GM18502 (cell line): Measurements from ENCODE around the gene PEPD.

ENCODE experiments used
- ATAC-seq: cut with Tn5 transposase; IDR thresholded peaks from one replicate; pipeline ENCODE4 v1.9.1; 2021; ENCODE audit warnings: mild to moderate bottlenecking; ENCODE audit not compliant: unreplicated experiment, poor library complexity

PEPD gene

DNA sequence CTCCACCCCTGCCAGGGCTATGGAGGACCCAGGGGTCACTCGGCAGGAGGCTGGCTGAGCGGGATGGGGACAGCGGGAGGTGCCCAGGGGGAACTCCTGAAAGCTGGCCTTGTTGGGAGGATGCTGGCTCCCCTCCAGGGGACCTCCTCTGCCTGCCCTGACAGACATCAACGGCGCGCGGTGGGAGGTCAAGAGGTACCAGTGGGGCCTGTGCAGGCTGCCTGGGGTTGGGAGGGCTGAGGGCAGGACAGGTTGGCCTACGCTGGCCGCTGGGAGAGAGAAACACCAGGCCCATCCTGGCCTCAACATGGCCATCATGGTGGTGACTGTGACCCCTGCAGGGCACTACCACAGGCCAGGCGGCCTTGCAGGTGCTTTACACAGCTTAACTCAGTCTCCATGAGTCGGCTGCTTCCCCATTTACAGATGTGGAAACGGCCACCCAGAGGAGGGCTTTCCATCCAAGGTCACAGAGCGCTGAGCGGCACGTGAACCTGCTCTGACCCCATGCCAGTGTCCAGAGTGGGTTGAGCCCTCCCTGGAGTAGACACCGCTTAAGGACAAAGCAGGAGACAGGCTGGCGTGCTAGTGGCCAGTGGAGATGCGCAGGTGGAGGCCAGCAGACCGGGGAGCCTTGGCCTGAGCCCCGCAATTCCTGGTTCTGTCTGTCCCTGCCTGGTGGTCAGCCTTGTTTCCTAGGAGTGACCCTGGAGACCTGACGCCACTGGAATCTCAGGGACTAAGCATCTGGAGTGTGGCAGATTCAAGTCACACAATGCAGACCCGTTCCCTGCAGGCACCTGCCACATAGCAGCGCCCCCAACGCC lies 120.5 kb downstream of the PEPD start:
- ATAC-seq = no peak

DNA sequence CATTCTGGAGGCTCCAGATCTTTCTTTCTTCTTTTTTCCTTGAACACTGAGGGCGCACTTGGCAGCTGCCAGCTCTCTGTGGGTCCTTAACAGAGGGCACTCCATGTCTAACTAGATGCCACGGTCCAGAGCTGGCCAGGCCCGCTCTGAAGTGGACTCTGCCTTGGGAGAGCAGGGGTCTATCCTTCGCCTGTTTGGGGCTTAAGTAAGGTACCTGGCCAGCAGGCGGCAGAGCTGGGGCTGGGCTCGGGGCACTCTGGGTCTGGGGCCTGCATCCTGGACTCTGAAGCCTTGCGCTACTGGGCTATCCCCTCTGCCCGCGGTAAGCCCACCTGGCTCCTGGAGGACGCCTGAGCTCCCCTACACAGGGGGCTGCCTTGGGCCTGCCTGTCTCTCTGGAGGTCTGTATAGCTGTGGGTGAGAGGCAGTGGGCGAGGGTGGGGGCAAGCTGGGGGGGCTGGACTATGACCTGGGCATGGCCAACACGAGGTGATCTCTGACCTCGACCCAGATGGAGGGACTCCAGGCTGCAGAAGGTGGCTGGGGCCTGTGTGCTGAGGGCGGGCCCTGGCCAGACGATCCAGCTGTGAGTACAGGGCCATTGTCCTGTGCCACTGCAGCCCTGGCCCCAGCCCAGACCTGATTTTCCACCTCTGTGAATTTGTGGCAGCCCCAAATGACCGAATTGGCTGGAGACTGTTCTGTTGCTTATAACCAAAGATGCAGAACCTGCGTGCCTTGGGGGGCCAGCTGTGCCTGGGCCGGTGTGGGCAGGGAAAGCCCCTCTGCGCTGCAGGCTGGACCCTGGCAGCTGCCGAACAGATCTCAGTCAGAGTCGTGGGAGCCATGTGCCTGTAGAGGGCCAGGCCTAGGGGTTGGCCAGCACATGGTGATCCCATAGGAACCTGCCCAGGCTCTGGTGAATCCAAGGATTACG lies 121.6 kb downstream of the PEPD start:
- no peak for ATAC-seq

DNA sequence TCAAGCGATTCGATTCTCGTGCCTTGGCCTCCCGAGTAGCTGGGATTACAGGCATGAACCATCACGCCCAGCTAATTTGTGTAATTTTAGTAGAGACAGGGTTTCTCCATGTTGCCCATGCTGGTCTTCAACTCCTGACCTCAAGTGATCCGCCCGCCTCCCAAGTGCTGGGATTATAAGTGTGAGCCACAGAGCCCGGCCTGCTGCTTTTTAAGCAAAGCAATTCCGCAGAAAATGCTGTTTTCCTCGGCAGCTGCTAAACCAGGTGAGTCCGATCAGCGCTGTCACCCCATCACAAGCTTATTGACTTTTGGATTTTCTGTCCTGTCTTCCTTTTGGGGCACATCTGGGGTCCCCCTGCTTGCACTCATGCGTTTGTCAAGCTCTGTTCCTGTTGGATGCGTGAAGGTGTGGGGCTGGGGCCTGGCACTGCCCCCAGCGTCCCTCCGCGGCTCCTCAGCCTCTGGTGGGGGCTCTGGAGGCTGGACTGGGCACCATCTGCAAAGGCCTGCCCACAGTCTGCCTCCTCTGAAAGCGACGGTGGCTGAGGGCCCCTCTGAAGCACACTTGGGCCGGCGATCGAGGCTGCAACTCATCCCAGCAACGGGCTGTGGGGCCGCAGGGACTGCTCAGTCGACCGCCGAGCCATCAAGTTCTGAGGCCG lies 122.4 kb downstream of the PEPD start:
- no peak for ATAC-seq

DNA sequence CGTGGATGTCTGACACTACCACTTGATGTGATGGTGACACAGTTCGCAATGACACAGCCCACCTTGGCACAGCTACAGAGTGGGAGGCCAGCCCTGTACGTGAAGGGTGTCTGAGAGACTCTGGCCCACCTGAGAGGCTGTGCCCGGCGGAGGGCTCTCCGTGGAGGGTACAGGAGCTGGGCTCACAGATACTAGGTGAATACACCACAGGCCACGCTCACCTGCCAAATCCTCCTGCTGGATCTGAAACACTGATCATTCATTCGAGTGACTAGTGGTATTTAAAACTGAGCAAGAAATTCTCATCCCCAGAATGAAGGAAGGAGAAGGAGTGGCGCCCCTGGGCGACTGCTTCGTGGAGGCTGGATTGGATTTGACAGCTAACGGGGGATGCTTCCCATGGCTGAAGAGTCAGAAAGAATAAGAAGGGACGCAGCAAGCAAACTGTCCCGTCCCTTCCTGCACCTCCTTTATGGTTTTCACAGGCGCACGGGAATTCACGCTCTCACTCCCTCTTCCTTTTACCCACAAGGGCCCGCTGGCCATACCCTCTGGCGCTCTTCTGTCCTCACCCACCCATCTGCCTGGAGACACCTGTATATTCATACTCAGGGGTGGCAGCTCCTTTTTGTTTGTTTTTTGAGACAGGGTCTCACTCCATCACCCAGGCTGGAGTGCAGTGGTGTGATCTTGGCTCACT lies 123.1 kb downstream of the PEPD start:
- ATAC-seq = no peak

GRCh38 chr19:33397536-33398360 lies 123.8 kb downstream of the PEPD start:
- no peak for ATAC-seq

DNA sequence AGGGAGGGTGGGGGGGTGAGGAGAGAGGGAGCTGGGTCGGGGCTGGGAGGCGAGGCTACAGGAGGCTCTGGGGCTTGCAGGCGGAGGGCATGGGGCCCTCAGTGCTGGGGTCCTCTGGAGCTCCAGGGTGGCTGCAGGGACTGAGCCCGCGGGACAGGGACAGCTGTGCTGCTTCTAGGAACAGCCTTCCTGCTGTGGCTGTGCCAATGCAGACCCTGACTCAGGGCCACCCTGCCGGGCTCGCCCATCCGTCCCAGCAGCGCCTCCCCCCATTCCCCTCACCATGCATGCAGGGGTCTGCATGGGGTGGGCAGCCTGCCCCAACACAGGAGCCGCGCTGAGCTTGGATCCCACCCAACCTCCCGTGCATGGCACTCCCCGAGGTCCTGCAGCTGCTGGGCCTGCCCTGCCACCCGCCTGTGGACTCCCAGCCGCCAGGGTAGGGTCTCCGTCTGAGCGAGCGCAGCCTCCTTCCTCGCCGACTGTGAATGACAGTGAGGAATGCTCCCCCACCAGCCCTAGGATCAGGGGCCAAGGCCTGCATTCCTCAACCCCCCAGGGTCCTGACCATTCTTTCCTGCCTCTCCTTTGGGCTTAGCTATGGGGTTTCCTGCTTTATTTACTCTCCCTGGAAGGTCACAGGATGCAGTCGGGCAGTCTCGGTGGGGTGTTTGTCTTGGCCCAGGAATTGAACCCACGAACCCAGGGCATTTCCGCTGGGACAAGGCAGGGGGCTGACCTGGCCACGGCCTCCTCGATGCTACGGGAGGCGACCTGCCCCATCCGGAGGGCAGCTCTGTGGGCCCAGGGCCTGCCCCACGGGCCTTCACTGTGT lies 124.7 kb downstream of the PEPD start:
- no peak for ATAC-seq

DNA sequence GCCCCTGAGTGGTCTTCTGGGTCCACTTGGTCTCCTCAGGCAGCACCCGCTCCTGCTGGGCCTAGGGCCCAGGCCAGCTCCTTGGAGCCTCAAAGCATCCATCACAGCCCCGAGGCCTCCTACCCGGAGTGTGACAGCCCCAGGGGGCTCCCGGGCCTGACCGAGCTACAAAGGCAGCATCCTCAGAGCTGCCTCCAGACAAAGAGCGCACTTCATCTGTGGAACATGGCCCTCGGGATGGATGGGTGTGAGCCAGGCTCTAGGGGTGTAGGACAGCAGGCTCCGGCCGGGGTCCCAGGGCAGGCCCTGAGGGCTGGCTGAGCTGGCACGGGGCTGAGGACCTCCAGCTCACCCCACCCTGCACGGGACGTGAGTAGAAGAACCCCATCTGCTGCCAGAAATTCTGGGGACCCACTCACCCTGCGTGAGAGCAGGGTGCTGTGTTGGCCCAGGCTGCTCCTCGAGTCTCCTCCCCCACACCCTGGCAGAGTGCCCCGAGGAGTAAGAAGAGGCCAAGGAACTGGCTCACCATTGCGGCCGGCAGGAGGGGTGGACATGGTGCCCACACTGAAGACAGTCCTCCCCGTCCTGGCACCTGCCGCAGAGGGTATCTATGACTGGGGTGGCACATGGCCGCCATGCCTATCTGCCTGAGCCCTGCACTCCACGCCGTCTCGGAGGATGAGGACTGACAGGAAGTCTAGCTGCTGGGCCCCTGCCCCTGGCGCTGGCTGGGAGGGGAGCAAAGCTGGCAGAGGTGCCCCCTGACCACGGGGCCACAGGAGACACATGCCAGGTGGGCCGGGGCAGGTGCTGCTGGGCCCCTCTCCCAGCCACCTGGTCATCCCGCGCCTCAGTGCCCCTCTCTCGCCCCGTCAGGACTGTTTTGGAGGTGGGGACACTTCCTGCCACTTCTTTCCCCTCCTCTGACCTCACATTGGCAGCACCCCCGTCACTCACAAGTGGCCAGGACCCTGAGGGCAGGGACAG lies 125.7 kb downstream of the PEPD start:
- no peak for ATAC-seq

GRCh38 chr19:33394723-33395560 lies 126.6 kb downstream of the PEPD start:
- no peak for ATAC-seq

DNA sequence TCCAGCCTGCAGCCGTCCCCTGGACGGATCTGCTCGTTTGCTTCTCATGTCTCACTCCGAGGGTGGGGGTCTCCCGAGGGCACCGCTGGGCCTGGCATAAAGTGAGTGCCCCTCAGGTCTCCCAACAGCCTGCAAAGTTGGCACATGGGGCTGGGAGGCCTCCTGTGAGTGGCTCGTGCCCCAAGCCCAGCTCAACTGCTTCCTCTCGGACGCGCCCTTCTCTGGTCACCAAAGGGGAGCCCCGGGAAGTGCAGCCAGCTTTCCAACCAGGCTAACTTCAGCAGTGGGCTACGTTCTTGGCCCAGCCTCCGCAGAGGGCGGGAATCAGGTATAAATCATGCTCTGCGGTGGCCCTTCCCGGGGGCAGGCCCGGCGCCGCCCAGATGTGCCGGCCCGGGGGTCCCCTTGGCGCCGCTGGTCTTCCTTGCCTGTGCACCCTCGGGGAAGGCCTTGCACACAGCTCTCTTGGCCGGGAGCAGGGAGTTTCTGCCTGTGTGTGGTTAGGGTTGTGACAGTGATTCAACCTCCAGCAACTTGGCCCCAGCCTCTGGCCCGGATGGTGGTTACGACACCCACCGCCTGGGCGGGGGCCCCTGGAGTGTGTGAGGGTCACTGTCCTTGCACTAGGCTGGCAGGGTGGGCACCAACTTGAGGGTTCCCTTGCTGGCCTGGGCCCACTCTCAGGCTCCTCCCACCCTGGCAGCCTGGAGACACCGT lies 127.4 kb downstream of the PEPD start:
- ATAC-seq = no peak

GRCh38 chr19:33393286-33394005 lies 128.1 kb downstream of the PEPD start:
- ATAC-seq = no peak

DNA sequence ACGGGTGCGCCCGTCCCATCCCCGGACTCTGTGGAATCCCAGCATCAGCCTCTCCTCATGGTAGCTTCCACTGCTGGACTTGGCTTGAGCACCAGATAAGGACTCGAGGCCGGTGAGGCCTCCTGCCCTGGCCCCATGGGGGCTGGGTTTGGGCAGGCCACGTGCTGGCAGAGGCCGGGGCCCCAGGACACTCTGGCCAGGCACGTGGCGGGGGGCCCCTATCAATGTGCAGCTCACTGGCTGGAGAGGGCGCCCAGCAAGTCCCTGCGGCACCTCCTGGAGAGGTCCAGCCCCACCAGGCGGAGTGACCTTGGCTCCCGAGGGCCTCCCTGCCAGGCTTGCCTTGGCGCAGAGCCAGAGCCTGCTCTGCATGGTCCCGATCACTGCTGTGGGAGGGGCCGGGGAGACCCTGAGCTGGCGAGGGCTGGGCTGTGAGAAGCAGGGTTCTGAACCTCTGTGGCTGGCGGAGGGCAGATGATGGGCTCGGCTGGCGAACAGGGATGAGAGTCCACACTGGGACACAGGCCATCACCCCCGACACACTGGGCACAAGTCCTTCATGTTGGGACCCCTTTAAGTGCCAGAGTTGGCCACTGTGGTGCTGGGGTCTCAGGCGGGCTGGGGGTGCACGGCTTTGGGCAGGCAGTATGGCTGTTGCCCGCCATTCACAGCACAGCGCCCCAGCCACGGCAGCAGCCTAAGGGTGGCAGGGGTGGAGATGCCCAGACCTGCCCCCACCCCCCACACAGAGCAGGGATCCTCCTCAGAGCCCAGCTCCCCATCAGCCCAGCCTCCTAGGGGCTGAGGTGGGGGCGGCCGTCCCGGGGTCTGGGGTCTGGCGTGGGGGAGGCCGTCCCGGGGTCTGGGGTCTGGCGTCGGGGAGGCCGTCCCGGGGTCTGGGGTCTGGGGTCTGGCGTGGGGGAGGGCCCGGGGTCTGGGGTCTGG lies 129.0 kb downstream of the PEPD start:
- ATAC-seq = no peak

DNA sequence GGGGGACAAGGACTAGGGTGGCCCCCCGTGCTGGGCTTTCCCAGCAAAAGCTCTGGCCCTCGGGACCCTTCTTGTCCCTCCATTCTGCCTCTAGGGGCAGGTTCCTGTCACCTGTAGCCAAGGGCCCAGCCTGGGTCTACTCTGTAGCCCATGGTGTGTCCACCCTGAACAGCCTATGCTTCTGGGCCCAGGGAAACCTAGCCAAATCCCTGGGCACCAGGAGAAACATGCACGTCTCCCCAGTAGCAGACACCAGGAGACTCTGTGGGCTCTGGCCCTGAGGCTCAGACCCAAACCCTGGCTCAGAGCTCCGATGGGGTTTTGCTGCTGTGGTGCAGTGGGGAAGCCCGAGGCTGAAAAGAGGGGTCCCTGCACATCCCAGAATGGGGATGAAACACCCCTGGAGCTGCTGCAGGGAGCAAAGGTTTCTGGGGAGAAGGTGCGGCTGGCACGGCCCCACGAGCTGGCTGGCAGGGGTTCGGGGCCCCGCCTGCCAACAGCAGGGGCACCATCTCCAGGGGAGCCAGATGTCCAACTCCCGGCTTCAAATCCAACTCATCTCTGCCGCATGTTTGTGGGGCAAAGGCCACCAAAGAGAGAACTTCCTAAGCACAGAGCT lies 129.9 kb downstream of the PEPD start:
- ATAC-seq = no peak

DNA sequence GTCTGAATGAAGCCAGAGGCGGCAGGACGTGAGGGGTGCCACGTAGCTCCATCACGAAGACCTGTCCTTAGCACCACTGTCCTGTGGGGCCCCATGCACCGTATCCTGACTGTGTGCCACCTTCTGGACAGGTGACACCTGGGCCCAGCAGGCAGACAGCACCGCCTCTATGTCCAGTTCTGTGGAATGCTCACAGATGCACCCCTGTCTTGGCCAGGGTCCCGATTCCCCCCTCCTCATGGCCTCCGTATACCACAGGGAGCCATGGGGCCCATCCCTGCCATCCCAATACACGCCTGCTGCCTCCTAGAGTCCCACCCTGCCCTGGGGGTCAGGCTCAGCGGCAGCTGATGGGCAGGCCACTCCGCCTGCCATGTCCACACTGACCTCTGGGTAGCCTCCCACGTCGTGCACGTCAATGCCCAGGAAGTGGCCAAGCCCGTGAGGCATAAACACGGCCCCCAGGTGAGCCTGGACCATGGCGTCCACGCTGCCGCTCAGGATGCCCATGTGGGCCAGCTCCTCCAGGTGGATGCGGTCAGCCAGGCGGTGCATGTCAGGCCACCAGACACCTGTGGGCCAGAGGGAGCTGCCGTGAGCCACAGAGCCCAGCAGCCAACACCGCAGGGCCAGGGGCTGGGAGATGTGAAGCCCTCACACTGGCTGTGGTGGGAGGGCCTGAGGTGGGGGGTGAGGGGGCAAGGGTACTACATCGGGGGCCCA lies 130.5 kb downstream of the PEPD start:
- no peak for ATAC-seq
